ENCODE data around the gene ATP5F1E.

ATP5F1E gene

DNA sequence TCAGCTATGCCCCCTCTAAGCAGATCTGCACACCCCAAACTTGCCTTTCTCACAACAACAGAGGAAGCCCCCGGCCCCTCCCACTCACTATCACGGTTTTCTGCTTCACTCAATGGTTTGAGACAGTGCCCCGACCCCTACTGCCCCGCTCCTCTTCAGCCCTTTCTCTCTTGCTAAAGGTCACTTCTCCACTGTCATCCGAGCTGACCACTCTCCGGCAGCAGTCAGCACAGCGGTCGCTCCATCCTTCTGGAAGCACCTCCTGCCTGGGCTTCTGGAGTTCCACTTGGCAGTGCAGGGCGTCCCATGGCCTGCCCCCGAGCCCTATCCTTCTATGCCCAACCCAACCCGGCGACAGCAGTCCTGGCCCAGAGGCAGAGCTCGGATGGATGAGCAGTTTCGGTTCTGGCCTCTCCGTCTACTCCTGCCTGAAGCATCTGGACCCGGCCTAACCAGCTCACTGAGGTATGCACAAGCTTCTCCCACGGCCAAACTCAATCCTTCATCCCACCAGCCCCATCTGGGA lies 29.2 kb downstream of the ATP5F1E start:
- no peak overlapping the region for H4K8ac ChIP-seq (ENCODE audit: low read depth, low read length)
- no peaks in the 10 kb centered on the region for H3K9me3 ChIP-seq (ENCODE audit: insufficient read depth, low read depth, low read length)

DNA sequence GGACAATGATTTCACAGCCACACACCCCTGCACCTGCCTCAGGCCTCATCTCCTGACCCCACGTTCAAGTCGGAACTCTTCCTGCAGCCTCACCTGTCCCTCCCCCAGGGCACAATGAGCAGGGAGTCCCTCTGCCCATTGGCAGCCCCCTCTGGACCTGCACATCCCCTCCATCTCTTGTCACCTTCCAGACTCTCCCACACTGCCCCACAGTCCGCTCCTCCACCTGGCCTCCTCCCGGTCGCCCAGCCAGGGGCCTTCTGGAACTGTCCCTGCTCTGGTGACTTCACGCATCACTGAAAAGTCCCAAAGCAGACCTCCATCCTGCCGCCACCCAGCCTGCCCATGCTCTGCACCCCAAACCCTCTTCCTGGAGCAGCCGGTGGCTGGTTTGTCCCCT lies 29.7 kb downstream of the ATP5F1E start:
- Histone ChIP-seq H2AK5ac (ENCODE audit: low read length) (no peak overlapping the region), H4K91ac (ENCODE audit: low read depth, low read length) (no peak overlapping the region), H3K18ac (ENCODE audit: low read length) (no peak overlapping the region), H2AFZ (ENCODE audit: insufficient read depth, low read length, poor library complexity) (no peak overlapping the region), H3K27me3 (ENCODE audit: insufficient read depth, low read length) (no peaks in the 10 kb centered on the region), H3K4ac (ENCODE audit: low read depth, low read length) (no peak overlapping the region), H4K12ac (ENCODE audit: low read depth, low read length) (no peak overlapping the region), H3K79me2 (ENCODE audit: control insufficient read depth, insufficient read depth, low read length, poor library complexity) (peaks cover 7% of the 10 kb centered on the region), H3K23ac (ENCODE audit: low read length) (no peak overlapping the region), H3K9me3 (ENCODE audit: insufficient read depth, low read depth, low read length) (no peaks in the 10 kb centered on the region), H3K36me3 (ENCODE audit: control insufficient read depth in 1 of 2, insufficient read depth in 2 of 2, low read length in 2 of 2) (peaks cover 17 to 21% of the 10 kb centered on the region in 2 experiments), H4K8ac (ENCODE audit: low read depth, low read length) (no peak overlapping the region), H3K4me3 (ENCODE audit: low read depth, low read length) (no peak overlapping the region), H3K4me1 (ENCODE audit: control insufficient read depth in 1 of 2, insufficient read depth in 2 of 2, low read length in 2 of 2) (peaks cover 10 to 11% of the 10 kb centered on the region in 2 experiments), H3K27ac (ENCODE audit: low read depth, low read length) (no peak overlapping the region), H3K9ac (ENCODE audit: low read length) (no peak overlapping the region), H2BK12ac (ENCODE audit: low read length) (no peak overlapping the region), H3K79me1 (ENCODE audit: low read length) (peaks cover 9% of the 10 kb centered on the region), H2BK5ac (ENCODE audit: low read depth, low read length, poor library complexity) (no peak overlapping the region), H3K14ac (ENCODE audit: low read length) (no peak overlapping the region), H3K4me2 (ENCODE audit: low read length) (no peak overlapping the region), H2BK120ac (ENCODE audit: insufficient read depth, low read length, poor library complexity) (no peak overlapping the region)
- no CpG with 5 or more reads among the region's 8 CpGs for WGBS (ENCODE audit: extremely low coverage, insufficient coverage, insufficient read length)
- DNase-seq = no peak

More for the DNA sequence above, 29.2 kb downstream of the ATP5F1E start:
- H3K27ac ChIP-seq (ENCODE audit: low read depth, low read length) = no peak overlapping the region
- H3K4me2 ChIP-seq (ENCODE audit: low read length) = no peak overlapping the region
- no peak for DNase-seq
- H3K4me1 ChIP-seq (ENCODE audit: control insufficient read depth in 1 of 2, insufficient read depth in 2 of 2, low read length in 2 of 2) = peaks cover 12 to 13% of the 10 kb centered on the region in 2 experiments
- H3K79me1 ChIP-seq (ENCODE audit: low read length) = peaks cover 12% of the 10 kb centered on the region
- H3K4ac ChIP-seq (ENCODE audit: low read depth, low read length) = no peak overlapping the region
- no peak overlapping the region for H4K91ac ChIP-seq (ENCODE audit: low read depth, low read length)
- H2AK5ac ChIP-seq (ENCODE audit: low read length) = no peak overlapping the region
- no peak overlapping the region for H3K23ac ChIP-seq (ENCODE audit: low read length)
- H2BK5ac ChIP-seq (ENCODE audit: low read depth, low read length, poor library complexity) = no peak overlapping the region
- H4K12ac ChIP-seq (ENCODE audit: low read depth, low read length) = no peak overlapping the region
- no peaks in the 10 kb centered on the region for H3K27me3 ChIP-seq (ENCODE audit: insufficient read depth, low read length)
- no peak overlapping the region for H3K4me3 ChIP-seq (ENCODE audit: low read depth, low read length)
- no CpG with 5 or more reads among the region's 17 CpGs for WGBS (ENCODE audit: extremely low coverage, insufficient coverage, insufficient read length)
- no peak overlapping the region for H3K14ac ChIP-seq (ENCODE audit: low read length)
- no peak overlapping the region for H3K18ac ChIP-seq (ENCODE audit: low read length)
- H2BK120ac ChIP-seq (ENCODE audit: insufficient read depth, low read length, poor library complexity) = no peak overlapping the region
- H3K9ac ChIP-seq (ENCODE audit: low read length) = no peak overlapping the region
- no peak overlapping the region for H2BK12ac ChIP-seq (ENCODE audit: low read length)
- H3K36me3 ChIP-seq (ENCODE audit: control insufficient read depth in 1 of 2, insufficient read depth in 2 of 2, low read length in 2 of 2) = peaks cover 14 to 18% of the 10 kb centered on the region in 2 experiments
- no peak overlapping the region for H2AFZ ChIP-seq (ENCODE audit: insufficient read depth, low read length, poor library complexity)
- H3K79me2 ChIP-seq (ENCODE audit: control insufficient read depth, insufficient read depth, low read length, poor library complexity) = peaks cover 7% of the 10 kb centered on the region

DNA sequence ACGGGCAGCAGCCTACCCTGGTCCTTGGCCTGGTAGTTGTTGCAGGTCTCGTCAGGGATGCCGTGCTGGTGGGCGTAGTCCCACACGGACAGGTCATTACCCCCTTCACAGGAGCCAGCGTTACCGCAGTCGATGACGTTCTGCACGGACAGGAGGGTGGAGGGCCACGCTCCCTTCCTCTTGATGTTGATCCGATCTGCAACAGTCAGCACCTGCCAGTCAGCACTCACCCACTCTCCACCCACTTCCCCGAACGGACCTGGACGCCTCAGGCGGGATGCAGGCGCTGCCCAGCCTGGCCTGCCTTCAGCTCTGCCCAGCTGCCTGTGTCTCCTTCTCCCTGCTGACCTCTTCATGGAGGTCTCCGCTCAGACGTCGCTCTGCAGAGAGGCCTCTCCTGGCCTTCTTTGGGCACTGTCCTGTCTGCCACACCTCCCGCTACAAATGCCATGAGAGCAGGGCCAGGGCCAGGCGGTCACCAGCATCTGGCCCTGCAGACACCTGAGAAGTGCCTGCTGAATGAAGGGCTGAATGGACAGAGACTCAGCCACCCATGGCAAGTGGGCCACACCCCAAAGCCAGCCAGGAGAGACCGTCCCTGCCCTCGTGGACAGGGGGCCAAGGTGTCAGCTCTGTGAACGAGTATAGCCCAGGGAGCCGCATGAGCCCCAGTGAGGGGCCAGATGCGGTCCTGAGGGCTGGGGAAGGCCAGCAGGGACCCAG lies 30.5 kb downstream of the ATP5F1E start:
- H3K14ac ChIP-seq (ENCODE audit: low read length) = no peak overlapping the region

DNA sequence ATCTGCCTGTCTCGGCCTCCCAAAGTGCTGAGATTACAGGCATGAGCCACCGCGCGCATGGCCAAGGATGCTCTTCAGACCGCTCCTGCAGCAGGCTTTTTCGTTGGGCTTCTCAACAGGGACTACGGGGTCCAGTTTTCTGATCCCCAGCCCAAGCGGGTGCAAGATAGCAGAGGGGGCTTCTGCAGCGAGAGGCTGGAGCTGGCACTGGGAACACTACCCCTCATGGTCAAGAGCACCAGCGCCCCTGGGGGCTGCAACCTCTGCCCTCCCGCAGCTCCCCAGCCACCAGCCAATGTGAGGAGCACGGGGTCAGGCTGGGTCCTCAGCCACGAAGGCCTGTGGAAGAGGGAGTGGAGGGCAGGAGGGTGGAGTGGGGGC lies 31.1 kb downstream of the ATP5F1E start:
- H3K27ac ChIP-seq (ENCODE audit: low read depth, low read length) = no peak overlapping the region
- no peak overlapping the region for H3K9ac ChIP-seq (ENCODE audit: low read length)
- H2AFZ ChIP-seq (ENCODE audit: insufficient read depth, low read length, poor library complexity) = no peak overlapping the region
- H3K36me3 ChIP-seq (ENCODE audit: control insufficient read depth in 1 of 2, insufficient read depth in 2 of 2, low read length in 2 of 2) = peaks cover 28 to 33% of the 10 kb centered on the region in 2 experiments
- H3K4ac ChIP-seq (ENCODE audit: low read depth, low read length) = no peak overlapping the region
- WGBS (ENCODE audit: extremely low coverage, insufficient coverage, insufficient read length) = no CpG with 5 or more reads among the region's 13 CpGs
- peaks cover 2% of the 10 kb centered on the region in 2 experiments for H3K4me1 ChIP-seq (ENCODE audit: control insufficient read depth in 1 of 2, insufficient read depth in 2 of 2, low read length in 2 of 2)
- no peaks in the 10 kb centered on the region for H3K79me1 ChIP-seq (ENCODE audit: low read length)
- H2BK120ac ChIP-seq (ENCODE audit: insufficient read depth, low read length, poor library complexity) = no peak overlapping the region
- no peak overlapping the region for H3K4me3 ChIP-seq (ENCODE audit: low read depth, low read length)
- no peak overlapping the region for H3K14ac ChIP-seq (ENCODE audit: low read length)
- H2BK5ac ChIP-seq (ENCODE audit: low read depth, low read length, poor library complexity) = no peak overlapping the region
- no peak overlapping the region for H4K91ac ChIP-seq (ENCODE audit: low read depth, low read length)
- H4K8ac ChIP-seq (ENCODE audit: low read depth, low read length) = no peak overlapping the region
- no peaks in the 10 kb centered on the region for H3K9me3 ChIP-seq (ENCODE audit: insufficient read depth, low read depth, low read length)
- H4K12ac ChIP-seq (ENCODE audit: low read depth, low read length) = no peak overlapping the region
- H3K18ac ChIP-seq (ENCODE audit: low read length) = no peak overlapping the region
- H3K23ac ChIP-seq (ENCODE audit: low read length) = no peak overlapping the region
- H3K27me3 ChIP-seq (ENCODE audit: insufficient read depth, low read length) = no peaks in the 10 kb centered on the region
- no peak overlapping the region for H2BK12ac ChIP-seq (ENCODE audit: low read length)
- no peaks in the 10 kb centered on the region for H3K79me2 ChIP-seq (ENCODE audit: control insufficient read depth, insufficient read depth, low read length, poor library complexity)
- DNase-seq = no peak
- H3K4me2 ChIP-seq (ENCODE audit: low read length) = no peak overlapping the region
- H2AK5ac ChIP-seq (ENCODE audit: low read length) = no peak overlapping the region

More for the DNA sequence above, 30.5 kb downstream of the ATP5F1E start:
- peaks cover 2% of the 10 kb centered on the region for H3K79me1 ChIP-seq (ENCODE audit: low read length)
- H4K8ac ChIP-seq (ENCODE audit: low read depth, low read length) = no peak overlapping the region
- H3K4me1 ChIP-seq (ENCODE audit: control insufficient read depth in 1 of 2, insufficient read depth in 2 of 2, low read length in 2 of 2) = peaks cover 7% of the 10 kb centered on the region in 2 experiments
- peaks cover 23 to 28% of the 10 kb centered on the region in 2 experiments for H3K36me3 ChIP-seq (ENCODE audit: control insufficient read depth in 1 of 2, insufficient read depth in 2 of 2, low read length in 2 of 2)
- H3K4me3 ChIP-seq (ENCODE audit: low read depth, low read length) = no peak overlapping the region
- H3K27me3 ChIP-seq (ENCODE audit: insufficient read depth, low read length) = no peaks in the 10 kb centered on the region
- H4K91ac ChIP-seq (ENCODE audit: low read depth, low read length) = no peak overlapping the region
- no peak overlapping the region for H3K9ac ChIP-seq (ENCODE audit: low read length)
- H4K12ac ChIP-seq (ENCODE audit: low read depth, low read length) = no peak overlapping the region
- no CpG with 5 or more reads among the region's 27 CpGs for WGBS (ENCODE audit: extremely low coverage, insufficient coverage, insufficient read length)
- DNase-seq = no peak
- H2BK120ac ChIP-seq (ENCODE audit: insufficient read depth, low read length, poor library complexity) = no peak overlapping the region
- H2AFZ ChIP-seq (ENCODE audit: insufficient read depth, low read length, poor library complexity) = no peak overlapping the region
- H3K27ac ChIP-seq (ENCODE audit: low read depth, low read length) = no peak overlapping the region
- no peak overlapping the region for H3K4ac ChIP-seq (ENCODE audit: low read depth, low read length)
- H3K4me2 ChIP-seq (ENCODE audit: low read length) = no peak overlapping the region
- no peak overlapping the region for H2BK5ac ChIP-seq (ENCODE audit: low read depth, low read length, poor library complexity)
- H3K23ac ChIP-seq (ENCODE audit: low read length) = no peak overlapping the region
- no peak overlapping the region for H2AK5ac ChIP-seq (ENCODE audit: low read length)
- no peaks in the 10 kb centered on the region for H3K9me3 ChIP-seq (ENCODE audit: insufficient read depth, low read depth, low read length)
- peaks cover 2% of the 10 kb centered on the region for H3K79me2 ChIP-seq (ENCODE audit: control insufficient read depth, insufficient read depth, low read length, poor library complexity)
- H2BK12ac ChIP-seq (ENCODE audit: low read length) = no peak overlapping the region
- H3K18ac ChIP-seq (ENCODE audit: low read length) = no peak overlapping the region
